Testis (tissue), 3 donors: ENCODE results near the gene OR56A5. TPM values are rescaled to one million over a fixed set of nuclear protein-coding genes. Genes with fewer than 3 reads are reported as not detected.

Experiments used
- DNase-seq: peaks from one replicate; pipeline ENCODE4 v3.0.0-alpha.2; 2019
- H3K27ac ChIP-seq, 2 donors: fragments of 200-600 bp; sonication (generic); one replicate each; pipeline ENCODE4 v1.5.1; 2019
- H3K27me3 ChIP-seq: fragments of 200-600 bp; sonication (generic); one replicate; pipeline ENCODE4 v1.5.1; 2019
- H3K36me3 ChIP-seq: fragments of 200-600 bp; sonication (generic); one replicate; pipeline ENCODE4 v1.5.1; 2017; ENCODE audit warnings: low read depth; ENCODE audit errors: missing control alignments
- H3K4me1 ChIP-seq: fragments of 200-600 bp; sonication (generic); one replicate; pipeline ENCODE4 v1.5.1; 2019
- H3K4me3 ChIP-seq, 2 donors: fragments of 200-600 bp; sonication (generic); one replicate each; pipeline ENCODE4 v1.5.1; 2017 to 2019
- H3K9me3 ChIP-seq: fragments of 200-600 bp; sonication (generic); one replicate; pipeline ENCODE4 v1.5.1; 2017
- POLR2A ChIP-seq: fragments of 450-650 bp; IDR thresholded peaks from one replicate; pipeline ENCODE4 v1.6.1; 2017; ENCODE audit warnings: antibody characterized with exemption, mild to moderate bottlenecking, moderate library complexity
- WGBS, 2 donors: methylation state at CpG; one replicate each; pipeline ENCODE4 v1.1.5; 2018; 5-methylcytosine and 5-hydroxymethylcytosine counted together
- intact Hi-C: fragments of 100-400 bp; cut with DNase I; formaldehyde crosslinking; loops from one replicate; pipeline ENCODE4 v1.15.1; 2023; ENCODE audit warnings: low total_unique reads
- polyA plus RNA-seq: library from polyadenylated mRNA; stranded (reverse); fragments of 350-450 nt; fragmentation: Illumina TruSeq; extraction: RNeasy Lipid Tissue Mini Kit (QIAGEN cat#74804); gene quantifications from one replicate; pipeline ENCODE4 v1.2.3, GENCODE V29; 2014; ENCODE audit warnings: low read depth, low replicate concordance; ENCODE audit not compliant: insufficient read depth
- total RNA-seq, 2 donors: library from RNA; depleted of rRNA; stranded (reverse); fragments of >200 nt; gene quantifications; one replicate each; pipeline ENCODE4 v1.2.3, GENCODE V29; 2016
- TF ChIP-seq, protein P1 (sequence below), 3 experiments: fragments of 450-650 bp in 2 of 3; fragments of 200-600 bp in 1 of 3; sonication (generic) in 1 of 3; IDR thresholded peaks; one replicate each; pipeline ENCODE4 v1.5.1; 2016 to 2019; ENCODE audit warnings: antibody characterized with exemption in 3 of 3, mild to moderate bottlenecking in 2 of 3, moderate library complexity in 1 of 3

Gene OR56A5
- total and polyA plus RNA-seq, 3 donors from 2014 or later: not detected

DNA sequence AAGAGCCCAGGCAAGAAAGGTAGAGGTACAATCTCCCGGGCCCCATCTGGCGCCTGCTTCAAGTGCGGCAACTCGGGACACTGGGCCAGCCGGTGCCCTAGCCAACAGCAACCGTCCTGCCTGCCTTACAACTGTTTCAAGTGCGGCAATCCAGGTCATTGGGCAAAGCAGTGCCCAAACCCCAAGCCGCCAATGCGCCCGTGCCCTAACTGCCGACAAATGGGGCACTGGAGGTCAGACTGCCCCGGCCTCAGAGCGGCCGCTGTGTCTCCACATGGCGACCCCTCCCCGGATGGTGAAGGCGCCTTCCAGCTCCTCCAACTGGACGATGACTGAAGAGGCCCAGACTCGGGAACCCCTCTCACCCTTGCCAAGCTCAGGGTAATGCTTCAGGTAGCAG is 37.7 kb downstream of the OR56A5 start:
- no peak for TF ChIP-seq POLR2A
- TF ChIP-seq, protein P1, sequence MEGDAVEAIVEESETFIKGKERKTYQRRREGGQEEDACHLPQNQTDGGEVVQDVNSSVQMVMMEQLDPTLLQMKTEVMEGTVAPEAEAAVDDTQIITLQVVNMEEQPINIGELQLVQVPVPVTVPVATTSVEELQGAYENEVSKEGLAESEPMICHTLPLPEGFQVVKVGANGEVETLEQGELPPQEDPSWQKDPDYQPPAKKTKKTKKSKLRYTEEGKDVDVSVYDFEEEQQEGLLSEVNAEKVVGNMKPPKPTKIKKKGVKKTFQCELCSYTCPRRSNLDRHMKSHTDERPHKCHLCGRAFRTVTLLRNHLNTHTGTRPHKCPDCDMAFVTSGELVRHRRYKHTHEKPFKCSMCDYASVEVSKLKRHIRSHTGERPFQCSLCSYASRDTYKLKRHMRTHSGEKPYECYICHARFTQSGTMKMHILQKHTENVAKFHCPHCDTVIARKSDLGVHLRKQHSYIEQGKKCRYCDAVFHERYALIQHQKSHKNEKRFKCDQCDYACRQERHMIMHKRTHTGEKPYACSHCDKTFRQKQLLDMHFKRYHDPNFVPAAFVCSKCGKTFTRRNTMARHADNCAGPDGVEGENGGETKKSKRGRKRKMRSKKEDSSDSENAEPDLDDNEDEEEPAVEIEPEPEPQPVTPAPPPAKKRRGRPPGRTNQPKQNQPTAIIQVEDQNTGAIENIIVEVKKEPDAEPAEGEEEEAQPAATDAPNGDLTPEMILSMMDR (IDR thresholded peaks at IDR 0.05): no peak
- Histone ChIP-seq H3K36me3 (no peaks in the 10 kb centered on the region), H3K27ac (no peak overlapping the region), H3K27me3 (no peaks in the 10 kb centered on the region), H3K9me3 (no peaks in the 10 kb centered on the region), H3K4me3 (no peak overlapping the region), H3K4me1 (no peaks in the 10 kb centered on the region)
- intact Hi-C loops: no loop called here
- no peak for DNase-seq
- WGBS, 2 donors: 92 to 95% methylated on average over 19 of the region's 19 CpGs

DNA sequence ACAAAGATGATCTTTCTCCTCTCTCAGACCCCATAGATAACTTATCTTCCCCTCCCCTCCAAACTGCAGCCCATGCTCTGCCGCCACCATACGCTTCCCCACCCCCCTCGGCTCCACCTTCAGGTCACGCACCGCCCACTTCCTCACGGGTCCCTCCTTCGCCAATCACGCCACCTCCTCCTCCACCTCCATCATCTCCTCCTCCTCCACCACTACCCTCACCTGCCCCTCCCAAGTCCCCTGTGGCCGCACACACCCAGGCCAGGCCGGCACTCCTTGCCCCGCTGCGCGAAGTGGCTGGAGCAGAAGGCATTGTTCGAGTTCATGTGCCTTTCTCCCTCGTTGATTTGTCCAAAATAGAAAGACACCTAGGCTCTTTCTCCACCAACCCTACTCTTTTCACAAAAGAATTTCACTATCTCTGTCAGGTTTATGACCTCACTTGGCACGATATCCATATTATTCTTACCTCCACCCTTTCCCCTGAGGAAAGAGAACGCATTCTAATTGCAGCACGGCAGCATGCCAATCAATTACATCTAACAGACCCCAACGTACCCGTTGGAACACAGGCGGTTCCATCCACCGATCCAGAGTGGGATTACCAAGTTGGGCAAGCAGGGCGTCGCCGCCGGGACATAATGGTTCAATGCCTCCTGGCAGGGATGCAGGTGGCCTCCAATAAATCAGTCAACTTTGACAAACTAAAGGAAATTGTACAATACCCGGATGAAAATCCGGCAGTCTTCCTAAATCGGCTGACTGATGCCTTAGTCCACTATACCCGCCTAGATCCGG is 38.5 kb downstream of the OR56A5 start:
- H3K4me1 ChIP-seq: no peaks in the 10 kb centered on the region
- WGBS, 2 donors: 88 to 92% methylated on average over 31 of the region's 31 CpGs
- no peak for DNase-seq
- intact Hi-C loops: no loop called here
- no peaks in the 10 kb centered on the region for H3K9me3 ChIP-seq
- H3K27me3 ChIP-seq: no peaks in the 10 kb centered on the region
- H3K4me3 ChIP-seq: no peak overlapping the region
- no peaks in the 10 kb centered on the region for H3K36me3 ChIP-seq
- H3K27ac ChIP-seq: no peak overlapping the region
- TF ChIP-seq, protein P1 (IDR thresholded peaks at IDR 0.05): no peak
- no peak for TF ChIP-seq POLR2A

DNA sequence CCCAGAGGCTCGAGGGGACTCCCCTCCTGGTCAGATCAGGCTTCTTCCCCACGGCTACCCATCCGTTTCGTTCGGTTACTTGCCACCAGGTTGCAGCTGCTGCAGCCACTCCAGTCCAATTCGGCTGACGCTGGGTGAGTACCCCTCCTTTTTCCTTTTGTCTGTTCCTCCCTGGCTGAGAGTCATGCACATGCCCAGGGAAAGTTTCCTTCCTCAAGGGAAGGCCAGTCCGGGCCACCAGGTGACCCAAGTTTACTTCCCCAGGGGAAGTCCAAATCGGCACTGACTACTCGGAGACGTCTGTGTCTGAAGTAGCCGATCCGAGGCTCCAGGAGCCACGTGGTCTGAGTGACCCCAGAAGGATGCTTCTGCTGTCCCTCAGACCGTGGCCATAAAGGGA is 39.5 kb downstream of the OR56A5 start:
- Histone ChIP-seq H3K4me1 (no peaks in the 10 kb centered on the region), H3K4me3 (no peak overlapping the region), H3K27ac (no peak overlapping the region), H3K9me3 (no peaks in the 10 kb centered on the region), H3K36me3 (no peaks in the 10 kb centered on the region), H3K27me3 (no peaks in the 10 kb centered on the region)
- TF ChIP-seq POLR2A: no peak
- TF ChIP-seq, protein P1 (IDR thresholded peaks at IDR 0.05): no peak
- DNase-seq: no peak
- intact Hi-C loops: no loop called here
- 90 to 93% methylated on average over 15 of the region's 15 CpGs for WGBS, 2 donors

DNA sequence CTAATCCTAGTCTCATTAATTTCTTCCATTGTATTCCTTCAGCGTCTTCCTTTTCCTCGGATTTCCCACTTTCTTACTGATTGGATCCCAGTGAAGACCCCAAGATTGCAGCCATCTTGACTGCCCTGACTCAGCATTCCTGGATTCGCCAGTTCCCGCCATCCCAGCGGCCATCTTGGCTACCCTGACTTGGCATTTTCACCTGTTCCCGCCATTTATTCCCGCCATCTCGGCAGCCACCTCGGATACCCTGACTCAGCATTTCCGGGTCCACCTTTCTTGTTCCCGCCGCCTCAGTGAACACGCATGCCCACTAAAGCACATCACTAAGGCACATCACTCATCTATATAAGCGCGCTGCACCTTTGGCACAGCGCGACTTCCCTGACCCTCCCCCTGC is 40.0 kb downstream of the OR56A5 start:
- 87 to 88% methylated on average over 17 of the region's 17 CpGs for WGBS, 2 donors
- intact Hi-C loops: no loop called here
- H3K27ac ChIP-seq: no peak overlapping the region
- H3K4me3 ChIP-seq: no peak overlapping the region
- no peaks in the 10 kb centered on the region for H3K9me3 ChIP-seq
- H3K27me3 ChIP-seq: no peaks in the 10 kb centered on the region
- TF ChIP-seq POLR2A: no peak
- TF ChIP-seq, protein P1 (IDR thresholded peaks at IDR 0.05): no peak
- no peaks in the 10 kb centered on the region for H3K36me3 ChIP-seq
- H3K4me1 ChIP-seq: no peaks in the 10 kb centered on the region
- no peak for DNase-seq

DNA sequence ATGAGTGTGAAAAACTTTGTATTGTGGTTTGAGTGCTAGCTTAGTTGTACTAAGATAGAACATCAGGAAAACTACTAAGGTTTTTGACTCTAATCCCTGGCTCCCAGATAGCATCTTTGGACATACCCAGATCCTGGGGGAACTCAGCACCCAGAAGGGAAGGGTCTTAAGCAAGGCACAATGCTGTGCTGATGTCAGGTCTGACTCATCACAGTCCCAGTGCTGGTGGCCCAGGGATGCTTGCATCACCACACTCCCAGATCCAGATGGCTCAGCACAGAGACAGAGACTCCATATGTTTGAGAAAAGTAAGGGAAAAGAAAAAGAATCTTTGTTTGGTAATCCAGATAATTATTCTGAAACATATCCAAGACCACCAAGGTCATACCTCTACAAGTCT is 44.5 kb downstream of the OR56A5 start:
- Histone ChIP-seq H3K9me3 (no peaks in the 10 kb centered on the region), H3K36me3 (no peaks in the 10 kb centered on the region), H3K4me3 (no peak overlapping the region), H3K27ac (no peak overlapping the region), H3K27me3 (no peaks in the 10 kb centered on the region), H3K4me1 (no peaks in the 10 kb centered on the region)
- DNase-seq: no peak
- intact Hi-C loops: no loop called here
- TF ChIP-seq POLR2A: no peak
- TF ChIP-seq, protein P1 (IDR thresholded peaks at IDR 0.05): no peak
